Non-pigmented ciliary epithelial cell (primary cell): ENCODE results near the gene ARMC2.
A peak's percentile ranks its signal among the peaks of the same experiment; 100 is the strongest.

Experiments used
- DNase-seq: peaks from one replicate; pipeline ENCODE4 v3.0.0-alpha.2; 2010; ENCODE audit warnings: low read depth

The ARMC2 gene

GRCh38 chr6:108993876-108994275 is 145.7 kb downstream of the ARMC2 start:
- no peak for DNase-seq

- DNase-seq, result no peak
Measured at GRCh38 chr6:108995296-108995695, 147.1 kb downstream of the ARMC2 start.

- no peak for DNase-seq
Measured at GRCh38 chr6:108996208-108996607, 148.0 kb downstream of the ARMC2 start.

- DNase-seq, result no peak
Measured at GRCh38 chr6:108998485-108998884, 150.3 kb downstream of the ARMC2 start.

GRCh38 chr6:108999428-108999827 is 151.2 kb downstream of the ARMC2 start:
- DNase-seq, result no peak

- no peak for DNase-seq
Measured at GRCh38 chr6:109000289-109000688, 152.1 kb downstream of the ARMC2 start.

GRCh38 chr6:109001291-109001894 is 153.2 kb downstream of the ARMC2 start:
- no peak for DNase-seq

GRCh38 chr6:109002051-109002697 is 154.0 kb downstream of the ARMC2 start:
- DNase-seq, result no peak

- DNase-seq, result no peak
Measured at GRCh38 chr6:109002882-109003281, 154.7 kb downstream of the ARMC2 start.

- no peak for DNase-seq
Measured at GRCh38 chr6:109006818-109007217, 158.6 kb downstream of the ARMC2 start.

- no peak for DNase-seq
Measured at GRCh38 chr6:109007521-109007920, 159.3 kb downstream of the ARMC2 start.

- DNase-seq, result no peak
Measured at GRCh38 chr6:109008054-109008453, 159.8 kb downstream of the ARMC2 start.

GRCh38 chr6:109008537-109009235 is 160.5 kb downstream of the ARMC2 start:
- no peak for DNase-seq

- DNase-seq, result peak; percentile 23
Measured at GRCh38 chr6:109009236-109009961, 161.2 kb downstream of the ARMC2 start.

GRCh38 chr6:109009962-109010704 is 161.9 kb downstream of the ARMC2 start:
- DNase-seq, result no peak

- DNase-seq, result no peak
Measured at GRCh38 chr6:109010705-109011102, 162.5 kb downstream of the ARMC2 start.

- no peak for DNase-seq
Measured at GRCh38 chr6:109013656-109014305, 165.6 kb downstream of the ARMC2 start.

GRCh38 chr6:109014606-109015005 is 166.4 kb downstream of the ARMC2 start:
- no peak for DNase-seq

GRCh38 chr6:109015176-109015575 is 167.0 kb downstream of the ARMC2 start:
- no peak for DNase-seq

- DNase-seq, result no peak
Measured at GRCh38 chr6:109019911-109020310, 171.7 kb downstream of the ARMC2 start.

GRCh38 chr6:109021870-109022269 is 173.6 kb downstream of the ARMC2 start:
- DNase-seq, result no peak
